Tongue (tissue), 2 donors: ENCODE data around the gene HDAC1. TPM values are rescaled to one million over a fixed set of nuclear protein-coding genes. Genes with fewer than 3 reads are reported as not detected.
"Not testable (repeated sequence)": the region's sequence is repeated elsewhere in the genome, so short reads cannot be mapped to it uniquely, and the experiment has no call there.

Experiments
- DNase-seq: peaks from one replicate; pipeline ENCODE4 v3.0.0-alpha.2; 2015
- total RNA-seq: library from RNA; depleted of rRNA; stranded (reverse); fragments of >200 nt; gene quantifications from one replicate; pipeline ENCODE4 v1.2.3, GENCODE V29; 2014

Gene HDAC1
- total RNA-seq: 58.3 TPM

DNA sequence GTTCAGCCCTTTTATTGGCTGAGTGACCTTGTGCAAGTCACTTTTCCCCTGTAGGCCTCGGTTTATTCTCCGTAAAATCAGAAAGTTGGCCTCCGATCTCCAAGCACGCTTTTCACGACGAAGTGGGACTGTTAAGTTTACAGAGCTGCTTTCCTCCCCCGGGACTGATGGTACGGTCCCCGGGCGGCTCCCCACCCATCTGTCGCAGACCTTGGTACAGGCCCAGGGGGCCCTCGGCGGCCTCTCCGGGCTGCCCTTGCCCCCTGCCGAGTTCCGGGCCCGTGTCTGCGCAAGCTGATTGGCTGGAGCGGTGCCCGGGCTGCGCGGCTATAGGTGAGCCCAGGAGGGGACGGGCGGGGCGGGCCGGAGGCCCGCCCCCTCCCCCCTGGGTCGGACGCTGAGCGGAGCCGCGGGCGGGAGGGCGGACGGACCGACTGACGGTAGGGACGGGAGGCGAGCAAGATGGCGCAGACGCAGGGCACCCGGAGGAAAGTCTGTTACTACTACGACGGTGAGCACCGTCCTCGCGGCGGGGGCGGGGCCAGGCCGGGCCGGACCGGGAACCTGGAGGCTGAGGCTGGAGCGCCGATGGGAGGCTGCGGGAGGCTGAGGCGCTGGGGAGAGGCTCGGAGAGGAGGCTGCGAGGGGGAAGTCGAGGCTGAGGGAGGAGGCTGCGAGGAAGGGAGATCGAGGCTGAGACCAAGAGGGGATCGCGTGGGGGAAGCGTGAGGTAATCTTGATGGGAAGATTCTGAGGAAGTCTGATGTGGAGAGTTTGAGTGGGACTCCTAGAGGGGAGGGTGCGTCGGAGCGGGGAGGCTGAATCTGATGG, at the start of gene HDAC1:
HDAC1 (plus strand) TSS at position 376 of the 831 bp plus-strand sequence; CDS start at position 463, 87 bp downstream.
- DNase-seq: peak; percentile 95

- peak; percentile 75 for DNase-seq
These were observed 49.5 kb upstream of the HDAC1 start for GRCh38 chr1:32242341-32242851.

DNA sequence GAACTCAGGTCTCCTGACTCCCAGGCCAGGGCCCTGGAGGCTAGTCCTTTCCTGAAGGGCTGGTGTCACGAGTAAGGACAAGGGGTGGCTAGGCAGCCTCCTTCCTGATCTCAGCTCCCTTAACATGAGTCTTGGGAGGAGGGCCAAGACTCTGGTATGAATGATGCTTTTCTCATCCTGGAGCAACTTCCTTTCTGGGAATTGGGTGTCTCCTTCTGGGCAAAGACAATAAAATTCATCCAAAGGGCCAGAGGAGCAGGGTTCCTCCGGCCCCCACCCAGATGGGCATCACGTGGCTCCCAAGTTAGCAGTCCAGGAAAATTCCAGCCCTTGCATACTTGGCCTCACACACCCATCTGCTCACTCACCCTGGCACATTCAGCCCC, 45.0 kb upstream of the HDAC1 start, which contains the start of gene FAM167B:
FAM167B (plus strand) TSS at position 335 of the 386 bp plus-strand sequence. CDS start 200 bp downstream, outside the sequence.
- DNase-seq: no peak

DNA sequence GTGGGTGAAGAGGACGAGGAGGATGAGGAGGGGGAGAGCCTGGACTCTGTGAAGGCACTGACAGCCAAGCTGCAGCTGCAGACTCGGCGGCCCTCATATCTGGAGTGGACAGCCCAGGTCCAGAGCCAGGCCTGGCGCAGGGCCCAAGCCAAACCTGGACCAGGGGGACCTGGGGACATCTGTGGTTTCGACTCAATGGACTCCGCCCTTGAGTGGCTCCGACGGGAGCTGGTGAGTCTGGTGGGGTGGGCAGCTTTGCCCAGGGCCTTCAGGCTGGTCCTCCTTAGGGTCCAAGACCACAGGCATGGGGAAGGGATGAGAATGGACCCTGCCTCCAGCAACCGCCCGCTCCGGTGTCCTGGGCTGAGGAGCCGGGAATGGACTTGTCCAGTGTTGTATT, 44.4 kb upstream of the HDAC1 start:
- no peak for DNase-seq

DNA sequence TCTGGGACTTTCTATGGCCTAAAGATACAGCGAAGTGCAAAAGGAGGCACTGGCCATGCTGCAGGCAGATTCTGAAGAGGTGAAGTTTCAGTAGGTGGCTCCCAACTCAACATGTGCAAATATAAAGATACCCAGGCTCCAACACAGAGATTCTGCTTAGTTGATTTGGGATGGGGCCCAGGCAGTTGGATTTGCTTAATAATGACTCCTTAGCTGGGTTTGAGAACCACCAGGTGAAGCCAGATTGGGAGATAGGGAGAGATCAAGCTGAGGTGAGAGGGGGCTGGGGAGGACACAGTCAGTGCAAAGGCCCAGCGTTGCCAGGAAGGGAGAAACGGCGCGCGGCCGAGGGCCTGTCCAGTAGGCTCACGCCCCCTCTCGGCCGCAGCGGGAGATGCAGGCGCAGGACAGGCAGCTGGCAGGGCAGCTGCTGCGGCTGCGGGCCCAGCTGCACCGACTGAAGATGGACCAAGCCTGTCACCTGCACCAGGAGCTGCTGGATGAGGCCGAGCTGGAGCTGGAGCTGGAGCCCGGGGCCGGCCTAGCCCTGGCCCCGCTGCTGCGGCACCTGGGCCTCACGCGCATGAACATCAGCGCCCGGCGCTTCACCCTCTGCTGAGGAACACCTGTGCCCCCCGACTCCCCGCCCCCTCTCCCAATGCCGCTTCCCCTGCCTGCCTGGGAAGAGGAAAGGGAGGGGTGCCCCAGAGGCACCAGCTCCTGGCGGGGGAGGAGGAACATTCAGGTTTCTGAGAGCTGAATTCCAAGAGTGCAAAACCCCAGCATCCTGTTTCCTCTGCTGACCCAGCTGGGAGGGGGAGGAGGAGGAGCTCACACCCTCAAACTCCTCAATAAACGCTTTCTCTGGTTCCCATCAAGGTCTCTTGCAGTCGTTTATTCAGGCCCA, 43.6 kb upstream of the HDAC1 start:
- DNase-seq: peak; percentile 73

- no peak for DNase-seq
These were observed 41.9 kb upstream of the HDAC1 start for GRCh38 chr1:32249831-32250525.

- no peak for DNase-seq
These were observed 40.8 kb upstream of the HDAC1 start, which contains the start of gene LCK for GRCh38 chr1:32250893-32251716. Gene LCK, plus strand, starts transcription at chr1:32251265. Its CDS starts 23,065 bp downstream, at chr1:32274330.

DNA sequence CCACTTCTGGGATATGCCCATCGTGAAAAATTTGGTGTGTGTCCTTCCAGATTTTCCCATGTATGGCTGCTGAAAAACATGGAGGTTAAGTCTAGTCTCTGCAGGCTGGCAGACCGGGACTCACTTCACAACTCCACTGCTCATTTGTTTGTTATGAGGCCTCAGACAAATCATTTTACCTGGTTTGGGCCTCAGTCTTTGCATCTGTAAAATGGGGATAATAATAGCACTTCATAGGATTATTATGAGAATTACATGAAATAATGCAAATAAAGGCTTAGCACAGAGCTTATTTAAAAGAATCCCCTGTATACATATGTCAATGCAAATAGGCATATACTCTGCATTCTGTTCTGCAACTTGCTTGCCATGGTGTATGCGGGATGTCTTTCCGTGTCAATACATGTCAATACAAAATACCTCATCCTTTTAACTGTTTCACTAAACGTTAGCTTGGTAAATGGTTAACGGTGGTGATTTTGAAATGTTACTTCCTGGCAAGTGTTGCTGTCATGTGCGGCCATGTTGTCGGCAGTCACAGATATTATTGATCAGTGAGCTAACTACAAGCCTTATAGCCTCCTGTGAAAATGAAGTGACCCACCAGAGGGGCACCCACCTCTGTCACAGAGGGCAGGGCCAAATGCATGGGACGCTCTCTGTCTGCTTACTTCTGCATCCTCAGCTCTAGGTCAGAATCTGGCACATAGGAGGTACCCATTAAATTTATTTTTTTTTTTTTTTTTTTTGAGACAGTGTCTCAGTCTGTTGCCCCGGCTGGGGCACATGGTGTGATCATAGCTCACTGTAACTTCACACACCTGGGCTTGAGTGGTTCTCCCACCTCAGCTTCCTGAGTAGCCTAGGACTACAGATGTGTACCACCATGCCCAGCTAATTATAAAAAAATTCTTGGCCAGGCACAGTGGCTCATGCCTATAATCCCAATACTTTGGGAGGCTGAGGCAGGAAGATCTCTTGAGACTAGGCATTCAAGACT, 36.5 kb upstream of the HDAC1 start:
- DNase-seq: no peak

DNA sequence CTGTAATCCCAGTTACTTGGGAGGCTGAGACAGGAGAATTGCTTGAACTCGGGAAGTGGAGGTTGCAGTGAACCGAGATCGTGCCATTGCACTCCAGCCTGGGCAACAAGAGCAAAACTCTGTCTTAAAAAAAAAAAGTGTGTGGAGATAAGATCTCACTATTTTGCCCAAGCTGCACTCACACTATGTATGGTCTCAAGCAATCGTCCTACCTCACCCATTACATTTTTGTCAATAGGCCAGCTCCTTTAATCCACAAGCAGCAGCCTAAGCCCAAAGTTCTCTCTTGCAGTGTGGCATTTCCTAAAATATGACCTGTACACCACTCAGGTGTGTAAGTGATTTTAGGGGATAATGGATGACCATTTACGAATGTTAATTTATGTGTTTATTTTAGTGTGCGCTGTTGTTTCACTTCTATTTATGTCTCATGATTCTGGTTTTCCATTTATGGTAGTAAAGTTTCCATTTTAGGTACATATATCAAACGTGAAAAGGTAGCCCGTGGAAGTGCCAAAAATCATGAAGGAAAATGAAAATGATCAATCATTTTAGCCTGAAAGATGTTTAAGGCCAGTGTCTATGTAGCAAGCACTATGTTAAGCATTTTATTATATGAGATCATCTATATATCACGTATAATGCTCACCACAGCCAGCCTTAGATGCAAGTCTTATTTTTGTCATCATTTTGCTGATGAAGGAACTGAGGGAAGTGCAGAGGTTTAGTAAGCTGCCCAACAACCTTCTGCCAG, 35.2 kb upstream of the HDAC1 start:
- DNase-seq: no peak

- DNase-seq: no peak
These were observed 34.7 kb upstream of the HDAC1 start for GRCh38 chr1:32257227-32257508.

DNA sequence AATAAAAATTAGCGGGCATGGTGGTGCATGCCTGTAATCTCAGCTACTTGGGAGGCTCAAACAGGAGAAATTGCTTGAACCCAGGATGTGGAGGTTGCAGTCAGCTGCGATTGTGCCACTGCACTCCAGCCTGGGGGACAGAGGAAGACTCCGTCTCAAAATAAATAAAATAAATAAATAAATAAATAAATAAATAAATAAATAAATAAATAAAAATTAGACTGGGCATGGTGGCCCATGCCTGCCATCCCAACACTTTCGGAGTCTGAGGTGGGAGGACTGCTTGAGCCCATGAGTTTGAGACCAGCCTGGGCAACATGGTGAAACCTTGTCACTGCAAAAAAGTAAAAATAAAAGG, 28.7 kb upstream of the HDAC1 start:
- not testable (repeated sequence) for DNase-seq

GRCh38 chr1:32263744-32264143, 28.1 kb upstream of the HDAC1 start:
- no peak for DNase-seq

DNA sequence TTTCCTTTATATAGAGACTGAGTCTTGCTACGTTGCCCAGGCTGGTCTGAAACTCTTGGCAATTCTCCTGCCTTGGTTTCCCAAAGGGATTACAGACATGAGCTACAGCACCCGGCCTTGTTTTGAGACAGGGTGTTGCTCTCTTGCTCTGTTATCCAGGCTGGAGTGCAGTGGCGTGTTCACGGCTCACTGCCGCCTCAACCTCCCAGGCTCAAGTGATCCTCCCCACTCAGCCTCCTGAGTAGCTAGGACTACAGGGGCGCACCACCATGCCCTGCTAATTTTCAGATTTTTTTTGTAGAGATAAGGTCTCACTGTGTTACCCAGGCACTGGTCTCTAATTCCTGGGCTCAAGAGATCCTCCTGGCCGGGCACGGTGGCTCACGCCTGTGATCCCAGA, 26.0 kb upstream of the HDAC1 start:
- no peak for DNase-seq

DNA sequence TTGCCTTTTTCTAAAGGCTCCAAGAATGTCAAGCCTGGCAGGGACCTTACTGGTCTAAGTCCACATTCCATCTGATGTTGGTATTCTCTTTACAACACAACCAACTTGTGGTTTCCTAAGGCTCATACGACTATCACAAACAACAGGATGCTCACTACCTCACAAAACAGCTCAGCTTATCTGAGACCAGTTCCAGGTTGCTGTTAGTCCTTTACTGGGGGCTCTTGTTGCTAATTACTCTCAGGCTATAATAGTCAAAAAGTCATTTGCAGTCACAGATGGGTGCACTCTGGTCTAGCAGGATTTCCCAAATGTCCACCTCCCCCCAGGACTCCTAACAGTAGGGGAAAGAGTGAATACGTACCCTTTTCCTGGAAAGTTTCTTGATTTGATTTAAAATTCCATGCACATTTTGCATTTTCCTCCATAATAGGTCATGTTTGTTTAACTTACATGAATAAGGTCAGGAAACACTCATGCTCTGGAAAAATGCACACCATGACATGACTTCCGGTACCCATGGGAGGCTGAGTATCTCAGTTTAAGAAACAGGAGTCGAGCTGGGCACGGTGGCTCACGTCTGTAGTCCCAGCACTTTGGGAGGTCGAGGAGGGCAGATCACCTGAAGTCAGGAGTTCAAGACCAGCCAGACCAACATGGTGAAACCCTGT, 24.8 kb upstream of the HDAC1 start:
- DNase-seq: no peak

DNA sequence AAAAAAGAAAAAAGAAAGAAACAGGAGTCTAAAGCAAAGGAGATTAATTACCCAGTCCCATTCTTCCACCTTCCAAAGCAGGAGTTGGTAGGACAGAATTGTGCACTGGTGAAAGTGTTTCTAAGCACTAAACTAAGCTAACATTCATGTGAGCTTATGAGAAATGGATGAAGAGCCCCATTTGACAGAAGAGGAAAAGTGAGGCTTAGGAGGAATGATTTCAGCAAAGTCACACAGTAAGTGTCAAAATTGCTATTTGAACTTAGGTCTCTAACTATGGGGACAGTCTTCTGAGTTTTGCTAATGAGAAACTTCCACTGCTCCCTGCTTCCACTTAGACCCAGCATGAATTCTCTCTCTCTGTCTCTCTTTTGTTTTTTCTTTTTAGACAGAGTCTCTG, 22.1 kb upstream of the HDAC1 start:
- DNase-seq: no peak

DNA sequence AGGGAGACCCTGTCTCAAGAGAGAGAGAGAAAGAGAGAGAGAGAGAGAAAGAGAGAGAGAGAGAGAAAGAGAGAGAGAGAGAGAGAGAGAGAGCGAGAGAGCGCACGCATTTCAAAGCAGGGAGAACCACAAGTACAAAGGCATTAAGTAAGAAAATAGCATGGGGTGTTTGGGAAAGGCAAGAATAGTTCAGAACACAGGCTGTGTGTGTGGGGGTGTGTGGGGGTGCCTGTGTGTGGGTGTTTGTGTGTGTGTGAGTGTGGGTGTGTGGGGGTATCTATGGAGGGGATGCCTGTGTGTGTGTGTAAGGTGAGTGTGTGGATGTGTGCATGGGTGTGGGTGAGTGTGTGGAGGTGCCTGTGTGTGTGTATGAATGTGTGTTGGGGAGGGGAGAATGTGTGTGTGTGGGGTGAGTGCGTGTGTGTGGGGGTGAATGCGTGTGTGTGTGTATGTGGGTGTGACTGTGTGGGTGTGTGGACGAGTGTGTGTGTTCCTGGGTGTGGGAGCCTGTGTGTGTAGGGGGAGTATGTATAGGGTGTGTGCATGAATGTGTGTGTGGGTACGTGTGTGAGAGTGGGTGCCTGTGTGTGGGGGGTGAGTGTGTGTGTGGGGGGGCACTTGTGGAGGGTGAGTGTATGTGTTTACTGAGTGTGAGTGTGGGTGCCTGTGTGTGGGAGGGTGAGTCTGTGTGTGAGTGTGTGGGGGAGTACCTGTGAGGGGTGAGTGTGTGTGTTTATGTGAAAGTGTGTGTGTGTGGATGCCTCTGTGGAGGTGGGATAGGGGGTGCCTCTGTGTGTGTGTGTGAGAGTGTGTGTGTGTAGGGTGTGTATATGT, 19.1 kb upstream of the HDAC1 start:
- DNase-seq: no peak

- DNase-seq: no peak
These were observed 18.3 kb upstream of the HDAC1 start for GRCh38 chr1:32273391-32274208.
